ENCODE measurements around the gene NRAP. TPM values are rescaled to one million over a fixed set of nuclear protein-coding genes. Genes with fewer than 3 reads are reported as not detected.

The NRAP gene
- total RNA-seq, 1 donor from 2014 or later = not detected

GRCh38 chr10:113553149-113553548 is 110.7 kb downstream of the NRAP start:
- no peak for TF ChIP-seq CTCF (IDR thresholded peaks at IDR 0.05)
- no peak overlapping the region for H3K27ac Mint-ChIP-seq (ENCODE audit: unreplicated experiment)
- peaks cover 14% of the 10 kb centered on the region for H3K27me3 Mint-ChIP-seq (ENCODE audit: low read depth)
- peaks cover 2% of the 10 kb centered on the region for H3K36me3 Mint-ChIP-seq (ENCODE audit: low read depth)
- no peaks in the 10 kb centered on the region for H3K9me3 Mint-ChIP-seq (ENCODE audit: low read depth)
- DNase-seq (ENCODE audit: low spot score) = no peak
- H3K4me1 Mint-ChIP-seq (ENCODE audit: low read depth) = peaks cover 10% of the 10 kb centered on the region
- no peak overlapping the region for H3K4me3 Mint-ChIP-seq (ENCODE audit: unreplicated experiment)

GRCh38 chr10:113552701-113553100 is 111.1 kb downstream of the NRAP start, which contains the start of gene HABP2:
HABP2 (plus strand) TSS chr10:113553053; CDS start chr10:113553122, 69 bp downstream.
- Mint-ChIP-seq H3K27ac (ENCODE audit: unreplicated experiment) (no peak within 1 kb of the TSS), H3K9me3 (ENCODE audit: low read depth) (no peaks in the 10 kb centered on the region), H3K4me1 (ENCODE audit: low read depth) (peaks cover 8% of the 10 kb centered on the region), H3K27me3 (ENCODE audit: low read depth) (peaks cover 9% of the 10 kb centered on the region), H3K4me3 (ENCODE audit: unreplicated experiment) (no peak within 1 kb of the TSS), H3K36me3 (ENCODE audit: low read depth) (peaks cover 2% of the 10 kb centered on the region)
- TF ChIP-seq CTCF (IDR thresholded peaks at IDR 0.05) = no peak
- no peak for DNase-seq (ENCODE audit: low spot score)

GRCh38 chr10:113552014-113552413 is 111.8 kb downstream of the NRAP start:
- Mint-ChIP-seq H3K4me1 (ENCODE audit: low read depth) (peaks cover 8% of the 10 kb centered on the region), H3K27me3 (ENCODE audit: low read depth) (peaks cover 5% of the 10 kb centered on the region), H3K4me3 (ENCODE audit: unreplicated experiment) (no peak overlapping the region), H3K36me3 (ENCODE audit: low read depth) (peaks cover 2% of the 10 kb centered on the region), H3K9me3 (ENCODE audit: low read depth) (no peaks in the 10 kb centered on the region), H3K27ac (ENCODE audit: unreplicated experiment) (no peak overlapping the region)
- DNase-seq (ENCODE audit: low spot score) = no peak
- TF ChIP-seq CTCF (IDR thresholded peaks at IDR 0.05) = no peak

- DNase-seq (ENCODE audit: low spot score) = no peak
- Mint-ChIP-seq H3K4me1 (ENCODE audit: low read depth) (peaks cover 8% of the 10 kb centered on the region), H3K36me3 (ENCODE audit: low read depth) (peaks cover 2% of the 10 kb centered on the region), H3K27me3 (ENCODE audit: low read depth) (peaks cover 2% of the 10 kb centered on the region), H3K27ac (ENCODE audit: unreplicated experiment) (peak overlapping the region; percentile 49), H3K9me3 (ENCODE audit: low read depth) (no peaks in the 10 kb centered on the region), H3K4me3 (ENCODE audit: unreplicated experiment) (no peak overlapping the region)
- TF ChIP-seq CTCF (IDR thresholded peaks at IDR 0.05) = no peak
Measured at GRCh38 chr10:113550365-113550764, 113.5 kb downstream of the NRAP start.

- Mint-ChIP-seq H3K9me3 (ENCODE audit: low read depth) (no peaks in the 10 kb centered on the region), H3K27ac (ENCODE audit: unreplicated experiment) (no peak overlapping the region), H3K36me3 (ENCODE audit: low read depth) (peaks cover 2% of the 10 kb centered on the region), H3K4me3 (ENCODE audit: unreplicated experiment) (no peak overlapping the region), H3K4me1 (ENCODE audit: low read depth) (peaks cover 8% of the 10 kb centered on the region), H3K27me3 (ENCODE audit: low read depth) (peaks cover 2% of the 10 kb centered on the region)
- no peak for DNase-seq (ENCODE audit: low spot score)
- TF ChIP-seq CTCF (IDR thresholded peaks at IDR 0.05) = no peak
Measured at GRCh38 chr10:113549856-113550255, 114.0 kb downstream of the NRAP start.
